ENCODE results near the gene LDB2.

LDB2 gene

GRCh38 chr4:16884673-16885460 lies 13.6 kb downstream of the LDB2 start:
- no peak for DNase-seq (ENCODE audit: low read depth)

DNA sequence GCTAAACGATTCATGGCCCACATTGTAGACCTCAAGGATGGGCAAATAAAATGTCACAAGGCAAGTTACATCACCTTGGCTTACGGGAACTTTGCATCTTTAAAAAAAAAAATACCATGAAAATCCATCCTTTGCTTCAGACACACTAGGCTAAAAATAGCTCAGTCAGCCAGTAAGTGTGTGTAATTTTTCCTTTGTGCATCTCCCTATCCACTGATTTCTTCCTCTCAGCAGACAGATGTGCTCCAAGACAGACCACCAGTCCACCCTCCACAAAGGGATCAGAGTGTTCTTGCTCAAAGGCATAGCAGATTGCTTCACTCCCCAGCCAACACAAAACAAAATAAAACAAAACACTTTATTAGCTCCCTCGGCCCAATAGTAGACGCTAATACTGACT lies 14.6 kb downstream of the LDB2 start:
- no peak for DNase-seq (ENCODE audit: low read depth)

DNA sequence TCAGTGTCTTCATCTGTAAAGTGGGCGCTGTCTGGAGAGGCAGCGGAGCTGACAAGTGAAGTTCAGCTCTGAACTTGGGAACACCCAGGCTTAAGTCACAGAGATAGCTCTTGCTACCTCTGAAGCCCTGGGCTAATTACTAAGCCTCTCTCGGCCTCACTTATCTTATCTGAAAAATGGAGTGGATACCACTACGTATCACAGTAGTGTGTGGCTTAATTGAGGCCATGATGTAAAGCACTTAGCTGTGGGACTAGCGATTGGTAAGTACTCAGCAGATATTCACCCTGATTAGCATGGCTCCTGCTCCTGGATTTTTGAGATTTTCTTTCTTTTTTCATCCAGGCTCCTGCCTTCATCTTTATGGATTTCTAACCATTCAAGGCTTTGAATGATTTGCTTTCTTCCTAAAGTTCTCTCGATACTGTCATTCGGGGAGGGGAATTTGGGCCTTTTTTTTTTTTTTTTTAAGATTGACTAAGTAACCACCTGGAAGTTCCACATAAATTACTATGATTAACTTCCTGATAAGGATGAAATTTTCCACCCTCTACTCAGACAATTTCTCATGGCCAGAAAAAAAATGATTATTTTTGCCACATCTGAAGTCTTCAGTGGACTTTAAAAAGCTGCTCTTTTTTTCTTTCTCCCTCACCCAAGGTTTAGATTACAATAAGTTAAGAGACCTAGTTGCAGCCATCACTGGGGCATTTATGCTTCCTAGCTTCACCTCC lies 17.1 kb downstream of the LDB2 start:
- no peak for DNase-seq (ENCODE audit: low read depth)

DNA sequence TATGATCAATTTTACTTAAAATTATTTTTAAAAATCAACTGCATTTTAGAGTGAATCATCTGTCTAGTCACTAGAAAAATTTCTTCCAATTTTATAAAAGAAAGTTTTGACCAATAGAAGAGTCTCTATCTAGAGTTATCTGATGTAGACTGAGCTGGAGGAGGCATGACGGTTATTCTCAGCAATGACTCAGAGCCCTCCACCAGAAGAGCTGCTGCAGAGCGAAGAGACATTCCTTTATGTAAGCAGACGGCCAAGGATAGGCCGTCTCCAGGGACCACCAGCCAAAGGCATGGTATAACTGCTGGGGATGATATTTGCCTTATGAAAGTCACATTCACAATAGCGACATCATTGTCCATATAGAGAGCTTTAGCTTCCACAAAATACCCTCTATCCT lies 23.0 kb downstream of the LDB2 start:
- DNase-seq (ENCODE audit: low read depth) = peak; percentile 88

DNA sequence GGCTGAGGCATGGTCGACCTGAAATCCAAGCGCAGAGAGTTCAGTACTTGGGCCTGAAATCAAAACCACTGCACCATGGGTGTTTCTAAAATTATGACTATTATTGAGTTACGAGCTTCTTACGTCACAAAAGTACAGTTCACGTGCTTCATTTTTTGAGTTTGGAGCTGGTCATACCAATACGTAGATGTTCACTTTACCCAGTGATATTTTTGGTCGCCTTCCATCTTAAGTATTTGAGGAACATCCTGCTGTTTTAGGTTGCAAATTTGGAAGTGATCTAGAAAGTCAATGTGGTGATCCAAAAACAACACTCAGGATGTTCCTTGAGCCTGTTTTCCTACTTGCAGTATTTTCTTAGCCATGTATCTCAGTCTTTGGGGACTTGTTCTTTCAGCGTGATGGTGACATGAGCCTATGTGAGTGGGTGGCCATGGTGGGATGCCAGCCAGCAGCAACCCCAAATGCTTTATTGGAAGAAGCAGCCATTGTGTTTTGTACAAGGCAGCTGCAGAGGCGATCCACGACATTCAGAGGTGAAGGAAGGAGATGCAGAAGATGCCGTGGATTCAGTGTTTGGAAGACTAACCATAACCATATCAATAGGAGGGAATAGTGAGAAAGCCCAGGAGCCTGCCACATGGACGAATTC lies 28.7 kb downstream of the LDB2 start:
- DNase-seq (ENCODE audit: low read depth) = no peak

- no peak for DNase-seq (ENCODE audit: low read depth)
Observed at GRCh38 chr4:16868674-16869073, 29.8 kb downstream of the LDB2 start.

- DNase-seq (ENCODE audit: low read depth) = no peak
Observed at GRCh38 chr4:16867827-16868226, 30.6 kb downstream of the LDB2 start.

DNA sequence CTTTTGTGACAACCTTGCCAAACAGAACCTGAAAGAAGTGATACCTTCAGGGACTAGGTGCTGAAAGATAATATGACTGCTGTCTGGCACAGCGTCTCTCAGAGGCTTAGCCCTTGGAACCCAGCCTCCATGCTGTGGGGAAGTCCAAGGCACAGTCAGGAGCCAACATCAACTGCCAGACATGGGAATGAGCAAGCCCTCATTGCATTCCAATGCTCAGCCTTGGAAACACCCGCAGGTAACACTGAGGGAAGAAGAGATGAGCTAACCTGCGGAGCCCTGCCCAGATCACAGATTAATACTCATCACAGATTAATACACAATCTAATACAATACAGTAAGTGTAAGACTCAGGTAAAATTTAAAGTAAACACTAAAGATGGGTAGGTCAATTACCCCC lies 31.5 kb downstream of the LDB2 start:
- DNase-seq (ENCODE audit: low read depth) = no peak

GRCh38 chr4:16865897-16866283 lies 32.6 kb downstream of the LDB2 start:
- no peak for DNase-seq (ENCODE audit: low read depth)

- DNase-seq (ENCODE audit: low read depth) = no peak
Observed at GRCh38 chr4:16865209-16865896, 33.1 kb downstream of the LDB2 start.

GRCh38 chr4:16864199-16864598 lies 34.2 kb downstream of the LDB2 start:
- no peak for DNase-seq (ENCODE audit: low read depth)

DNA sequence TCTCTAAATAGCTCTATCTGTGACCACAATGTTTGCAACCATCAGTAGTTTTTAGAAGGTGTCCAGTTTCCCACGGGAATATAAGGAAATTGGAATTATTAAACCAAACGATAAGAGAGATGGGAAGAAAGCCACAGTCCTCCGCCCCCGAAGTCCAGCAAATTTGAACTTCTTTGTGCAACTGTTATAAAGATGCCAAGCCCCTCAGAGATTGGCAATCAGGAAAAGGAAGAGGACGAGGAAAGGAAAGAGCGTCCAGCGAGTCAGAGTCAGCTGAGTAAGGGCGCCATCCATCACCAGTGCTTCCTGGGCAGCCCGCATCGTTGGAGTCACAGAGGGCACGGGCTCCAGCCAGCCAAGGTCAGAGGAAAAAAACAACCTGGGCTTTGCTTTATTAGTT lies 35.7 kb downstream of the LDB2 start:
- no peak for DNase-seq (ENCODE audit: low read depth)

- DNase-seq (ENCODE audit: low read depth) = peak; percentile 87
Observed at GRCh38 chr4:16860516-16860915, 37.9 kb downstream of the LDB2 start.

- DNase-seq (ENCODE audit: low read depth) = no peak
Observed at GRCh38 chr4:16859031-16859430, 39.4 kb downstream of the LDB2 start.

DNA sequence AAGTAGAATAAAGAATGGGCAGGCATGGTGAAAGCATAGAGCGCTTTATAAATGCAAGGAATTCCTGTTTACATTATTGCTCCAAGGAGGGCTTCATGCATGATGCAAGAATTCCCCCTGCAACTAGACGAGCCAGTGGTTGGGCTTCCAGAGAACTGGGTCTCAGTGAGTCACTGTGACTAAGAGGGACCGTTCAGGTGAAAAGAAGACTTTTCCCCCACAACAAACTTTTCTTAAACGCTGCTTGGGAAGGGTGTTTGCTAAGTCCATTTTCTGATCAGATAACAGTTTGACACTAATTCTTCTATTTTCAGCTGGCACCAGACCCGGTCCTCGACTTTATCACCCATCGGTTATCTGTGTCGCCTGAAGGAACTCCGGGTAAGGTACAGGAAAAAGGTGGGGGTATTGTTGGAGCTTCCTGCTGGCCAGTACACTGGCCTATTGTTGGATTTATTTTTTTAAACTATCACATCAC lies 40.1 kb downstream of the LDB2 start:
- DNase-seq (ENCODE audit: low read depth) = peak; percentile 67

GRCh38 chr4:16857425-16857824 lies 41.0 kb downstream of the LDB2 start:
- DNase-seq (ENCODE audit: low read depth) = no peak

DNA sequence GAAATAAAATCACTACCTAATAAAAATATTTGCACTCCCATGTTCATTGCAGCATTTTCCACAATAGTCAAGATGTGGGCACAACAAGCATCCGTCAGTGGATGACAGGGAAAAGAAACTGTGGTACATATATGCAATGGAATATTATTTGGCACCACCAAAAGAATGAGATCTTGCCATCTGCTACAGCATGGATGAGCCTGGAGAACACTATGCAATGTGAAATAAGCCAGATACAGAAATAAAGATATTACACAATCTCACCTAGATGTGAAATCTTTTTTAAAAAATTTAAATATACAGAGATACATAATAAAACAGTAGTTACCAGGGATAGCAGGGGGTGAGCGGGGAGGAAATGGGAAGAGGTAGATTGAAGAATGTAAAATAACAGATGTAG lies 44.8 kb downstream of the LDB2 start:
- no peak for DNase-seq (ENCODE audit: low read depth)

GRCh38 chr4:16852644-16853043 lies 45.8 kb downstream of the LDB2 start:
- no peak for DNase-seq (ENCODE audit: low read depth)

DNA sequence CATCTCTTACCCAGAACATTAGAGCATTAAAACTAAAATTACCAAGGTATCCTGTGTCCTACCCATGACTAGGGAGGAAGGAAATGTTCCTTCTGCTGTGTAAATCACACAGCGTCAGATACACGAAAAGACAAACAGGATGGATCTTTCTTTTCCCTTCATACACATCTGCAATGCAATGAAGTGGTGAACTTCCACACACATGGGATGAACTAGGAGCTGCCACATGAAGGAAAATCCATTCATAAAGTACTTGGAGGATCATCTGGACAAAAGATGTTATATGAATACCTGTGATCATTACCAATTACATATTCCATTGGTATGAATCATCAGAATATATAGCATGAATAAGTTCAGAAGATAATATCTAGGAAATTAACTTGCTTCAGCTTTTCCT lies 46.2 kb downstream of the LDB2 start:
- no peak for DNase-seq (ENCODE audit: low read depth)

- DNase-seq (ENCODE audit: low read depth) = no peak
Observed at GRCh38 chr4:16846540-16847117, 51.8 kb downstream of the LDB2 start.

GRCh38 chr4:16844816-16845586 lies 53.4 kb downstream of the LDB2 start:
- no peak for DNase-seq (ENCODE audit: low read depth)

Data from non-pigmented ciliary epithelial cell (primary cell).